GM20431 (cell line): ENCODE results near the gene SBF2.

ENCODE experiments used
- in situ Hi-C: fragments of 300-500 bp; cut with MseI, MboI; formaldehyde crosslinking; loops from one replicate; pipeline ENCODE4 v1.15.0; 2020; ENCODE audit warnings: low sequenced_read_pairs; ENCODE audit not compliant: unreplicated experiment

The SBF2 gene

DNA sequence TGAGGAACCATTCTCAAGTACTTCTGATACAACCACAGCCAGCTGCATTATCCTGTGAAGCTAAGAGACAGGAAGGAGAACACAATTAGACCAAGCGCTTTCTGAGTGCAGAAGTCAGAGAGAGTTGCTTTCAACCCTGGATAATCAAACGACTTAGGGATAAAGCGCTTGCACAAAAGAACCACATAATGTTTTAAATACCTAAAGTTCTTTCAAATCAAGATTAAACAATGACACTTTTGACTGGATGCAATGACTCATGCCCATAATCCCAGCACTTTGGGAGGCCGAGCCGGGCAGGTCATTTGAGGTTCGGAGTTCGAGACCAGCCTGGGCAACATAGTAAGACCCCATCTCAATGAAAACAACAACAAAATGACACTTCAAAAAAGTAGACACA is 485.1 kb downstream of the SBF2 start:
- in situ Hi-C loops, result no loop called here

DNA sequence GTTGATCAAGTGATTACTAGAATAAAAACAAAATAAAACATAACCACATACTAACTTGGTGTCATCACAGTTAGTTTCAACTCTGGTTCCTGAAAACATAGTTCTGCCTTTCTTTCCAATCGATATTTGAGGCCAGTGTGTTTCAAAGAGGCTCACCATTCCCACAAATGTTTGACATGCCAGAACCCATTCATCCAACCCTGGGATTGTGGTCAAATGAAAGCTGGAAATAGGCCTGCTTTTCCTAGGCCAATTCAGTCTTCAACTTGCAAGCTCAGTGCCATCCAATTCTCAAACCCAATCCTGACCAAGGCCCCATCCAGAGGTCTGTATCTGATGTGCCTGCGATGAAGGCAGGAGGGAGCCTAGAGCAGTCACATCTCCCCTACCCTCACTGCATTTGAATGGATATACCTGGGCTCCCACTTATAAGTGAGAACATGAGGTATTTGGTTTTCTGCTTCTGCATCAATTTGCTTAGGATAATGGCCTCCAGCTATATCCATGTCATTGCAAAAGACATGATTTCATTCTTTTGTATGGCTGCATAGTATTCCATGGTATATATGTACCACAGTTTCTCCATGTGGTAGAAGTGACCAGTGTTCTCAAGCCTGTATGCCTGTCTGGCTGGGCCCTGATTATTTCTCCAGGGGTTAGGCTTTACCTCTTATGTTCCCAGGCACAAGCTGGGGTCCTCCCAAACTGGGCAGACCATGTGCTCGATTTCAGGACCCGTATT is 486.9 kb downstream of the SBF2 start:
- in situ Hi-C loops, result no loop called here

DNA sequence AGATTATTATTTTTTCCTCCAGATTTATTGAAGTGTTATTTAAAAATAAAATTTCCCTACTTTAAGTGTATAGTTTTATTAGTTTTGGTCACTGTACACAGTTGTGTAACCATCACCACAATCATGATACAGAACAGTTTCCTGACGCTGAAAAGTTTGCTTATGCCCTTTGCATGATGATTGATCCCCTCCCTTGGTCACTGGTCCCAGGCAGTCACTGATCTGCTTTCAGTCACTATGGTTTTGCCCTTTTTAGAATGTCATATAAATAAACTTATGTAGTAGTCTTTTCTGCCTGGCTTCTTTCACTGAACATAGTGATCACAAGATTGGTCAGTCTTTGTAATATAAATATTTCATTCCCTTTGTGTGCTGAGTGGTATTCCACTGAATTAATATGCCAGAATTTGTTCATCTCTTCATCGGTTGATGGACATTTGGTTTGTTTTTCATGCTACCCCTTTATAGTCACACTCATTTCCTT is 489.6 kb downstream of the SBF2 start:
- in situ Hi-C loops, result no loop called here

DNA sequence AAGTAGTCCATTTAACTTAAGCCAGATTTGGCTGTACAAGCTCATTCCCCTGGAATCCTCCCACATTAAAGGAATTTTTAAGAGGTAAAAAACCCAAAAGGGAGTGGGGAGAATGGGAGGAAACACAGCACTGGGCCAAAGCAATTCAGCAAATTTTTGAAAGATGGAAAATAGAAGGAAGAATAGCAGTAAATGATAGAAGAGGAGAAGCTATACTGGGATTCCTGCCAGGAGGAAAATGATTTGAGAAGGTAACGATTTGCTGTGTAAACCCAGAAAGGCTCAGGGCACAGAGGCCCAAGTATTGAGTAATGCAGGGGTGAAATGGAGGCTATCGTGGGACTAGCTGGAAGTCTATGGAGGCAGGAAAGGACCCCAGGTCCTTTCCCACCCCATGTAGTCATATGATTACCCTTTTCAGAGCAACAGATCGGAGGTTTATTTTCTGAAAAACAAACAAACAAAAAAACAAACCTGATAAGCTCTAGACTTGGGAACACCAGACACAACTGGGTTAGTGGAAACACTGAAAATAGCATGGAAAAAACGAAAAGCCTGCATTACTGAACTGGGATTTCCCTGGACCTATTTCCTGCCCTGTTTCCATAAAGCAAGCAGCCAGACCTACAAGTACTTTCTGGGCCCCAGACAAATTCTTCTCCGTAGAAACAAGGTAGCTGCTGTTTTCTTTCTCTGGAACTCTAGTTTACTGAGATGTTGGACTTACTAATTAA is 490.2 kb downstream of the SBF2 start:
- in situ Hi-C loops, result no loop called here

DNA sequence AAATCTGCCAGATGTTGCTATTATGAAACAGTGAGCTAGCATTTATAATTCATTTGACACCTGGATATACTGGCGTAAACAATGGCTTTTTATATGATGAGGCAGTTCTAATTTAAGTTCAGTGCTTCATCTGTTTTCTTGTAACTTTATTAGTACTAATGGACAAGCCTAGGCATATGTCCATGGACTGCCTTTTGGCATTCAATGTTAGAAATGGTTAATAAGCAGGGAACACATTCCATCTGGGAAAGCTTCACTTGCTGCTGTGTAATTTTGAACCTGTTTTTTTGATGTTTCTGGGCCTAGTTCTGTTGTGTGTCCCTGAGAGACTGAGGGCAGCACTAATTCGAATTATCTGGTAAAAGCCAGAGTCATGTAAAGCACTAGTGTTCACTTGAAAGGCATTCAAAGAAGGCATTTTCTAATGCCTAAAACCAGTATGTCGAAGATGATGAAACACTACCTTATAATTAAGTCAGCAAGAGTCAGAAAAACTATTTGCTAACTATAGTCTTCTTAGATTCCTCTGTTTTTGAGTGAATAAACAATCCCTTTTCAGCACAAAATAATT is 491.6 kb downstream of the SBF2 start:
- in situ Hi-C loops, result no loop called here

DNA sequence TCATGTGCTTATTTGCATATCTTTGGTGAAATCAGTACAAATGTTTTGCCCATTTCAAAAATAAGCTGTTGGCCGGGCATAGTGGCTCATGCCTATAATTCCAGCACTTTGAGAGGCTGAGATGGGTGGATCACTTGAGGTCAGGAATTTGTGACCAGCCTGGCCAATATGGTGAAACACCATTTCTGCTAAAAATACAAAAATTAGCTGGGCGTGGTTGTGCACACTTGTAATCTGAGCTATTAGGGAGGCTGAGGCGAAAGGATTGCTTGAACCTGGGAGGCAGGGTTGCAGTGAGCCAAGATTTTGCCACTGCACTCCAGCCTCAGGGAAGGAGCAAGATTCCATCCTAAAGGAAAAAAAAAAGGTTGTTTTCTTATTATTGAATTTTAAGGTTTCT is 494.1 kb downstream of the SBF2 start:
- in situ Hi-C loops, result no loop called here

DNA sequence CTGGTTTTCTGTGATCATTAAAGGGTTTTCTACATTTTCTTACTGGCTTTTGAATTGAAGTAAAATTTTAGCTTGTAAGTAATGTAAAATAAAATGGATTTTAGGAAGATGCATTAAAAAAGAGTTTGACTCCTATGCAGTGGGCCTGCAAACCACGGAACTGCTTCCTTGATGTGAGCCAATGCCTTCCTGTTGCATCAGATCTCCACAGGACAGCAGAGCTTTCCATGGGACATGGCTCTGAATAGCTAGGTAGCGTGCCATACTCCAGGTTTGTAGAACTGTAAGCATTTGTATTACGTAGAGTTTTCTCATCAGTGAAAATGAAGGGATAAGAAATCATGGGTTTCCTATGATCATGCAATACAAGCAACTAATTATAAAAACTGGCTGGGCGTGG is 496.7 kb downstream of the SBF2 start:
- in situ Hi-C loops, result no loop called here

DNA sequence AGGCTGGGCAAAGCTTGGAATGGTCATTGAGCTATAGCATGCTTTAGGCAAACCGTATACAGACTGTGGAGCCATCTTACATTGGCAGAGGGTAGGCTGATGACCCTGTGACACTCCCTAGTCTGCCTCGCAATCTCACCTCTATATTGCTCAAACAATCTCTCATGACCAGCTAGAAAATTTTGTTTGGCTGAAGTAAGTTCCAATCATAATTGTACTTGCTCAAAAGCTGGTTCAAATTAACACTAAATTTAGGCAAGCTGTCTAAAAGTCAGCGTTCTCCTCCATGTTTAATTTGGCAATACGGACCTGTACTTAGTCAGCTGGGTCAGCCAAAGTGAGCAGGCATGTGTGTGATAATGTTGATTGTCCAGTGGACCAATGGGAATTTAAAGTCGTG is 497.2 kb downstream of the SBF2 start:
- in situ Hi-C loops, result no loop called here

DNA sequence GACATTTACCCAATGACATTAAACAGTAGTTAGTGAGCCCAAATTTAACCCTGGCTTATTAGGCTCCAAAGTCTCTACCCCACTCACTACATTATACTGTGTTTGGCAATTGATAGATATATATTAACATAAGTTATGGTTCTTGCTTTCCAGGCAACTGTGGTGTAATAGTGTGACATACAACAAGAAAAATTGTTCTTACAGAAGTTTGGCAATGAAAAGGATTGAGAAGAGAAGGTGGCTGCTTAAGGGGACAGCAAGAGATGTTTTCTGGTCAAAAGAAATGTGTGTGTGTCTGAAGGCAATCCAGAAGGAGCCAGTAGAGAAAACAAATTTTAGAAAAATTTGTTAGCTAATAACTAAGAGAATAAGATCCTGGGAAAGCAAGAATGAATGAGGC is 497.8 kb downstream of the SBF2 start:
- in situ Hi-C loops, result no loop called here

DNA sequence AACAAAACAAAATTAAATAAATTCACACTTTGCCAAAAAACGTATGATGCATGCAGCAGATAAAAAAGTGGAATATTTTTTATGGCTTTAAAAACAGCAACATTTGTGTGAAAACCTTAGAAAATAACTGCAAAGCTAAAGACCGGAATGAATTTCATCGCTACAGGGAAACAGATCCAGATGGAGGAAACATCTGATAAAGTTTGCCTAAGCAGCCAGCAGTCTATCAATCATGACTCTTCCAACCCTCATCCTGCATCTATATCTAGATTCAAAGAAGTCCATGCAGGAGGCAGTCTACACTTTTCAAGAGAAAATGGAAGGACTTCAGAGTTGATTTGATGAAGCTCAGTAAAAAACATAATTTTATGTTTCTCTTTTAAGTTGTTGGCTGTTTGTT is 503.3 kb downstream of the SBF2 start:
- in situ Hi-C loops, result no loop called here

DNA sequence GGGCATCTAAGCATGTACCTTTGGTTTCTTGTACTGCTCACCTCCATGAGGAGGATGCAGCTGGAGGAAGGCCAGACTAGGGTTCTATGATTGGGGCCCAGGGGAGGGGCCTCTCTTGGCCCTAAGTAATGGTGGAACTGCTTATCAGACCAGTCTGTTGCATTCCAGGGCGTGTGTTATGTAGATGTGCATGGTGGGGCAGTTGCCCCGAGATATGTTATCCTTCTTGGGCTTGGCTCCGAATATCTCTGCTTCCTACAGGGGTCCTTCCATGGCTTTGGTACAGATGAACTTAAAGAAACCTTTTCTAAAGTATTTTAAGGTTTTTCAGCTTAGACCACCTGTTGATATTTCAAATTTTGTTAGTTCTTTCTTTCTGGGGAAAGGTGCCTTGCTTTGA is 504.1 kb downstream of the SBF2 start:
- in situ Hi-C loops, result no loop called here

DNA sequence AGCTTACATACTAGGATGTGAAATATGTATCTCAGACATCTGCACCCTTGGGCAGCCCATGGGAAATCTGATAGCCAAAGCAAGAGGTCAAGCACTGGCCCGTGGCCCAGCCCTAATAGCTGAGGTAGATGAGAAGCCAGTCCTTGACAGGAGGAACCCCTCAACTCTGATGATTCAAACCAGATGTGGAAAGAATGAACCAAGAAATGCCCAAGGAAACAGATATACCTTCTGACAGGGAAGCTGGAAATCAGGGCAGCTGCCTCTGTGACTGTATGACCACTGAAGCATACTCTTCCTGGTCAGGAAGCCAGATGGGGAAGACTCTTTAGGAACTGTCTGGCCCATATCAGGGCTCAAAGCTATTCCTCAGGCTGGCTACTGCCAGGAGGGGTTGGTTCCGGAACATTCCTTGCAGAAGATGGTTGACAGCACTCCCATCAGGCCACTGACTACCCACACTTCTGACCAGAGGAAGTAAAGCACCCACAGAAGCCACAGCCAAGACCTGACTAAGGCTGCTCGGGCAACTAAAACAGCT is 506.0 kb downstream of the SBF2 start:
- in situ Hi-C loops, result no loop called here

DNA sequence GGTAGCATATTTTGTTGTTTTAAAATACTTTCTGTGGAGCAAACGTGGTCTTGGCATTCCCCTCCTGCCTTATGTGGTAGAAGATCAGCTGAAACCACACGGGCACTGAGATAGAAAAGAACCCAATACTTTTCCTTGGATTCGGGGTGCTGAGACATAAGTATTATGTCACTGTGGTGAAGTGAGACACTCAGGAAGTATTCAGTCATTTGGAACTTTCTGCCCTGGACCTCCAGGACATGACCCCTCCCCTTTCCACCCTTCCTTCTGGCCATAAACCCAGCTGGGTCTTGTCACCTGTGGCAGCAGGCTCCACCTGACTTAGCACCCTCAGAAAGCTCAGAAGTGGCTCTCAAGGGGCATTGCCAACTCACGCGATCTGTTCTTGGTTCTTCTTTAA is 506.8 kb downstream of the SBF2 start:
- in situ Hi-C loops, result no loop called here

DNA sequence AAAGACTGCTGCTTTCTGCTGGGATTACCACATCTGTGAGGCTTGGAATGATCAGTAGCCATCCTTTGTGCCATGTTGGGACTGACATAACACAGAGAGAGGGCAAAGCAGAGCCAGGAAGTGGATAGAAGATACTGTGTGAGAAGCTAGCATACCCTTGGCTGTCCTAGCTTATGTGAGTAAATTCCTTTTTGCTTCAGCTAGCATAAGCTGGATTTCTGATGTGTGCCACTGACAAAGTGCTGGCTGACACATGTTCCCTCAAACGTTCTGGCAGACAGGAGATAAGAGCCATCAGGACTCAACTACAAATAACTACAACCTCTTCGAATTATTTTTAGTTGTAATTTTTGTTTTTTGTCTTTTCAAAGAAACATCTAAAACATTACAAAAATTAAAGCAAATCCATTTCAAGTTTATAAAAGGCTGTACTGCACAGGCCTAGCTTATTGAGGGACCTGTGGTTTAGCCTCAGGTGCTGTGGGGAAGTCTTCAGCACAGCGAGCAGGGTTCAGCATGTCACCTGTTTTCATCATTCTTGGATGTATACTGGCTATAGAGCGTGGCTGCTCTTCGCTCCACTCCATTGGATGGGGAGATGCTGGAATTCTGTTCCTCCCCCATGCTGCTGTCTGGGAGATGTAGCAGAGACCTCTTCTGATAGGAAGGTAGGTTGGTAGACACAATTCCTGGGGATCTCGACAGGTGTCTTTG is 509.3 kb downstream of the SBF2 start:
- in situ Hi-C loops, result no loop called here

DNA sequence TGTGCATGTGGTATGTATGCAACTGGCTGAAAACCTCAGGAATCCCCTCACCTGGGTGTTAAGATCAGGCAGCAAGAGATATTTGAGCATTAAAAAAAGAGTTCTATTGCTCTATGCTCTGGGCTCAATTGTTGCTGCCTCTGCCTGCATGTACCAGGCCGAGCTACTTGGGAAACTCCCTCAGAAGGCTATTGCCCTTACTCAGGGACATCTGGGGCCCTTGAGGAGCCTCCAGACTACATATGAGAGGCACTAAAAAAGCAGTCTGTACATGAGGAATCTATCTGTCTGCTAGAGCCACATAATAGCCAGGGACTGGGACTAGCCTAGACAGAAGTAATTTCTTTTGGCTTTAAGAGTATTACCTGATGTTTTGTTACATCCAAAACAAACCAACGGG is 510.0 kb downstream of the SBF2 start:
- in situ Hi-C loops, result no loop called here

DNA sequence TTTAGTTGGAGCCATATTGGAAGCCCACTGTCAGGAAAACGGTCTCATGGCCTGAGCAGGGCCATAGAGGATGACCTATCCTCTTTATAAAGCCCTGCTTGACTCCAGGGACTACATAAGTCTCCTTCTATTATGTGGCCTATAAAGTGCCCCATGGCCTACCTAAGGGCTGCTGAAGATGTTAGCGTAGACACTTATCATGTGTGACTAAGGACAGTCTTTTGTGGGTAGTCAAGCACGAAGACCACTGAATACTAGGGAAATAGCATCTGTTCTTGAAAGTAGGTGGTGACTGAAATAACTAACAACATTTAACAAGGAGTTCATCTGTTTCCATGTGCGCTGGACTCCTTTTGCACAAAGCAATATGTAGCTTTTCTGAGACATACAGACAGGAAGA is 513.1 kb downstream of the SBF2 start:
- in situ Hi-C loops, result no loop called here

DNA sequence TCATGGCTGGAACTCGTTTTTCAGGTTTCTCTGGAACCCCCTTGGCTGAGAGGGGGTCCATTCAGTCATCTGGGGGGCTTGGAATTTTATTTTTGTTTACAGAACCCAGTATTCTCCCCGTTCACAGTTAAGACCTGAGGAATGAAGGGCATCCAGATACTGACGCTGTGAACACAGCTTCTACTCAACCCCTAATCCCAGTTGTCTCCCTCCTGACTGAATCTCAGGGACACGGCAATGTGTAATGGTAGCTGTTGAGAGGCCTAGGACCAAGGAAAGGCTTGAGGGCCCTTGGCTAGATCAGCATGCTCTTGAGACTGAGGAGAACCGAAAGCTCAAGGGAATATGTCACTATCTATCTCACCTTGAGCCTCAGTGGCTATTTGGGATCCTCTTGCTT is 516.5 kb downstream of the SBF2 start:
- in situ Hi-C loops, result no loop called here

DNA sequence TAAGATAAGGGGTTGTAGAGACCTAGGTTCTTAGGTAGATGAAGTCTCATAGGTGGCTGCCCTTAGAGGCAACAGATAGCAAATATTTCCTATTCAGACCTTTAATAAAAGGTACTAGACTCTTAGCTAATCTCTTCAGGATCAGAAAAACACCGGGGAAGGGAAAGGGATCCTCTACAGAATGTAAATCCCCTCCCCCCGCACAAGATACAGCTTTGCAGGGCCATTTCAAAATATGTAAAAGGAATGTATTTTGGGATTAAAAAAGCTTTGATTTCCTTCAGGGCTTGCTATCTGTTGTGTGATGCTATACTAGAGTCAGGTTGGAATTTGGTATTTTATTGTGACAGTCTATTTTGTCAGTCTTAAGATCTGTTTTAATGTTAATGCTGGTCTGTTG is 517.0 kb downstream of the SBF2 start:
- in situ Hi-C loops, result no loop called here

DNA sequence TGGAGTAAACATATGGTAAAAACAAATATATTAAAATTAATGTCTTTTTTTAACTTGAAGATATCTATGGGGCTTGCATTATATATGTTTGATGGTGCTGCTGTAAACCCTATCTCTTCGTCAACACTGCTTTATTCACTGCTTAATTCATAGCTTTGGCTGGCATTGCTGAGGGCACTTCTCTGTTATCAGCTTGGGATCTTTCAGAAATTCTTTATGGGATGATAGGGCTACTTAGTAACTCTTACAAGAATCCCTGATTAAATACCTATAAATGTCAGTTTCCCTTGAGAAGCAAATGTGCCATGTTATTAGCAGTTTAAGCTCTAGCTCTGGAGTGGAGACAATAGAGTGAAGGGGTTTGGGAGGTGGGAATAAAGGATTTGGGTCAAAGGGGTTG is 517.8 kb downstream of the SBF2 start:
- in situ Hi-C loops, result no loop called here

DNA sequence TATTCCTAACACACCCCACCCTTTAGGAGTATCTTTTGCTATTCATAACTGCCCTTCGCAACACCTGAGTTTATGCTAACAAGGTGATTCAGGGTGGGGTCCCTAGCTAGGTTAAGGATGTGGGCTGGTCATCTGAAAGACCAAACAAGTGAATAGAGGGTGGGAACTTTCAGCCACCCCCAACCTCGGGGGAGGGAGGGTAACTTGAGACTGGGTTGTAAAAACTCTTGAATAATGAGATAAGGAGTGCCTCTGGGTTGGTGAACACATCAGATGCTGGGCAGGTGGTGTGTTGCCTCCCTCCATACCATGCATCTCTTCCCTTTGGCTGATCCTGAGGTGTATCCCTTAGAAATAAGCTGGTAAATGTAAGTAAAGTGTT is 518.6 kb downstream of the SBF2 start:
- in situ Hi-C loops, result no loop called here
